ENCODE measurements around the gene CYS1.

The CYS1 gene

DNA sequence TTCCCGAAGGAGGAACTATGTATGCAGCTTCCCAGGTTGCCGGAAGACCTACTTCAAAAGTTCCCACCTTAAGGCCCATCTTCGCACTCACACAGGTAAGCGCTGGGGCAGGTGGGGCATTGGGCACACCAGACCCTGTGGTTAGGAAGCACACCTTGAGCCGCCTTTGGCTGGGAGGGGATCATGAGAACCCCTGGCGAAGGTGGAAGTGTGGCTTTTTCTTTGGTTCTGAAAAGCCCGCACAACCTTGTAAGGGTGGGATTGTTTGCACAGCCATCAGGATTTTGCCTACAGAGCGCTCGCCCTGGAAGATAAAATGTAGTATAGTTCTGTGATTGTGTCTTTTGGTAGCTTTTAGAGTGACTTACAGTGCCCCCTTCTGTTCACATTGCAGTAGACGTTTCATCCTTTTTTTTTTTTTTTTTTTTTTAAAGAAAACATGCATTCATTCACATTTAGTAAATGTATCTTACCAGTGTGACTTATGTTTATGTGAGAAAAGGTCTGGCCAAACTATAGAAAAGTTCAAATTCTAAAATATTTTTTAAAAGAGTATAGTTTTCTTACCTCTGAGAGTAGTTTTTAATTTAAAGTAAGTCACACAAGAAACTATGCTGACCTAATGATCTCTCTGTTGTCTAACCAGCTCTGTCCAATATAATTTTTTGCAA is 31.6 kb downstream of the CYS1 start:
- no peak for DNase-seq (ENCODE audit: low read depth in 4 of 4, low spot score in 1 of 4)

DNA sequence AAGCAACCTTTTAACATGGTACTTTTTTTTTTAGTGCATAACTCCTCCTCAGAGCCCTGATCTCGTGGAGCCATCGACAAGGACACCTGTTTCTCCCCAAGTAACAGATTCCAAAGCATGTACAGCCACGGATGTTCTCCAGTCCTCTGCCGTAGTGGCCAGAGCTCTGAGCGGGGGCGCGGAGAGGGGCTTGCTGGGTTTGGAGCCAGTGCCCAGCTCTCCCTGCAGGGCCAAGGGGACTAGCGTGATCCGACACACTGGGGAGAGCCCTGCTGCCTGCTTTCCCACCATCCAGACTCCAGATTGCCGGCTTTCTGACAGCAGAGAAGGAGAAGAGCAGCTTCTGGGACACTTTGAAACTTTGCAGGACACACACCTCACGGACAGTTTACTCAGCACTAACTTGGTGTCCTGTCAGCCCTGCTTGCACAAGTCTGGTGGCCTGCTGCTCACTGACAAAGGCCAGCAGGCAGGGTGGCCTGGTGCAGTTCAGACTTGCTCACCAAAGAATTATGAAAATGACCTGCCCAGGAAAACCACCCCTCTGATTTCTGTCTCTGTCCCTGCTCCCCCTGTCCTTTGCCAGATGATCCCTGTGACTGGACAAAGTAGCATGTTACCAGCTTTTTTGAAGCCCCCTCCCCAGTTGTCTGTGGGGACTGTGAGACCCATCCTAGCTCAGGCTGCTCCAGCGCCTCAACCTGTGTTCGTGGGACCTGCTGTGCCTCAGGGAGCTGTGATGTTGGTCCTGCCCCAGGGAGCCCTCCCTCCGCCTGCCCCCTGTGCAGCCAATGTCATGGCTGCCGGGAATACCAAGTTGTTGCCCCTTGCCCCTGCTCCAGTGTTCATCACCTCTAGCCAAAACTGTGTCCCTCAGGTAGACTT is 32.4 kb downstream of the CYS1 start:
- no peak for DNase-seq (ENCODE audit: low read depth in 4 of 4, low spot score in 1 of 4)

DNA sequence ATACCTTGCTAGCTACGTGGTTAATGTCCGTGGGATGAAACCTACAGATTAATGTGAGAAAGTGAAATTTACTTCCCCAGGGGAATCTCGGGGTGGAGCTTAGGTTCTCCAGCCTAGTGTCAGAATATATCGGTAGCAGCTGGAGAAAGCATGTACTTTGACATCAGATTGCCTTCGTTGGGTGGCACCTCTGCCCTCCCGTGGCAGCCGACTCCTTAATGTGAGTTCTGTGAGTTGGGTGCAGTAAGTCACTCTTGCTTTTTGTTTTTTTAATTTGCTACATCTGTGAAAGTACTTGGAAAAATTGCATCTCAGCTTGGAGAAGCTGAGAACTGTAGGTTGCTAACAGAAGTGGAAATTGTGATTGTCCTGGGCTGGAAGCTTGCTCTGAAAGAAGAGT is 33.3 kb downstream of the CYS1 start:
- DNase-seq (ENCODE audit: low read depth in 4 of 4, low spot score in 1 of 4): no peak

DNA sequence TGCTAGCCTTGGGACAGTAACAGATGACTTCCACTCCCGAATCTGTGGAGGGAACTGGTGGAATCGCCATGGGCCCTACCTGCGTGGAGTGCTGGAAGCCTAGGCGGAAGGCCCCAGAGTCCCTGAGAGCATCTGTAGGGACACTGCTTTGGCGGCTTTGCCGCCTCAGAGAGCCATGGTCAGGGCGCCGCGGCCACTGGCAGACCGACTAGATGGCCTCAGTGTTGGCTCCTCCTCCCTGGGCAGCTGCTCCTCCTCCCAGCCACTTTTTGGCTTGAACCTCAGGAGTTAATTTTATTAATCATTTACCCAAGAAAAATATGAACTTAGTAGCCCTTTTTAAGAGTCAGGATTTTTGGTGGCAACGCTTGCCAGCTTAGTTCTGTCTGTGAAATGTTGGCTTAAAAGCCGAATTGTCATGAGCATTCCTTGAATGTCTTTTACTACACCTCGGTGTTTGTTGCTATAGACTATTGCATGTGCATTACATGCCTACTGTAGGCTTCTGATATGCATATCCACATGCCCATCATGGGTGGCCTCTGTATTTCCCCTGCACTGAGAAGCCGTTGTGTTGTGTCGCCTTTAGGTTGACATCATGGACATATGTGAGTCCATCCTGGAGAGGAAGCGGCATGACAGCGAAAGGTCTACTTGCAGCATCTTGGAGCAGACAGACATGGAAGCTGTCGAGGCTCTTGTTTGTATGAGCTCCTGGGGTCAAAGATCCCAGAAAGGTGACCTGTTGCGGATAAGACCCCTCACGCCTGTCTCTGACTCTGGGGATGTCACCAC is 34.5 kb downstream of the CYS1 start:
- no peak for DNase-seq (ENCODE audit: low read depth in 4 of 4, low spot score in 1 of 4)

DNA sequence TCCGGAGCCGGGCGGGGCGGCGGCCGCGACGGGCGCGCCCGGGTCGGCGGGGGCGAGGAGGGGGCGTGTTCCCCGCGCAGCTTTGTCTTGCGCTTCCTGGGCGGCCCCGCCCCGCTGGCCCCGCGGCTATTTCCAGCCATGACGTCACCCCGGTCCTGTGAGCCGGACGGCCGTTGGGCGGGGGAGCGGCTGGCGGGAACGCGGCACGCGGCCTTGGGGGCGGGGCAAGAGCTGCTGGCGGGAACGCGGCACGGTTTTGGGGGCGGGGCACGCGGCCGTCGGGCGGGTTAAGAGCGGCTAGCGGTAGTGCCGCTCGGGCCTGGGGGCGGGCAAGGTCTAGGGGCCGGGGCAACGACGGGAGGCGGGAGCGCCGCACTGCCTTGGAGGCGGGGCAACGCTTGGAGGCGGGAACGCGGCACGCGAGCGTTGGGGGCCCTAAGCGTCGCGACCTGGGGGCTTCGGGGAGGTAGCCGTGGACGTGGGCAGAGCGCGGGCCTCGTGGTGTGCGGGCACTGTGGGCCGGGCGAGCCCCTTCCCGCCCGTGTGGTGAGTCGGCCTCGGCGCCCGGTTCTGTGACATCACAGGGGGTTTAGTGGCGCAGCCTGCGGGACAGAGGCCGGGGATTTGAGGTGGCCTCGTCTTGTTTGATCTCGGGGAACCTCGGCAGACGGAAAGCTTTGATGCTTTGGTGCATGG is 36.2 kb downstream of the CYS1 start:
- peak; percentile 54 to 97 (median 90) for DNase-seq (ENCODE audit: low read depth in 4 of 4, low spot score in 1 of 4)

DNA sequence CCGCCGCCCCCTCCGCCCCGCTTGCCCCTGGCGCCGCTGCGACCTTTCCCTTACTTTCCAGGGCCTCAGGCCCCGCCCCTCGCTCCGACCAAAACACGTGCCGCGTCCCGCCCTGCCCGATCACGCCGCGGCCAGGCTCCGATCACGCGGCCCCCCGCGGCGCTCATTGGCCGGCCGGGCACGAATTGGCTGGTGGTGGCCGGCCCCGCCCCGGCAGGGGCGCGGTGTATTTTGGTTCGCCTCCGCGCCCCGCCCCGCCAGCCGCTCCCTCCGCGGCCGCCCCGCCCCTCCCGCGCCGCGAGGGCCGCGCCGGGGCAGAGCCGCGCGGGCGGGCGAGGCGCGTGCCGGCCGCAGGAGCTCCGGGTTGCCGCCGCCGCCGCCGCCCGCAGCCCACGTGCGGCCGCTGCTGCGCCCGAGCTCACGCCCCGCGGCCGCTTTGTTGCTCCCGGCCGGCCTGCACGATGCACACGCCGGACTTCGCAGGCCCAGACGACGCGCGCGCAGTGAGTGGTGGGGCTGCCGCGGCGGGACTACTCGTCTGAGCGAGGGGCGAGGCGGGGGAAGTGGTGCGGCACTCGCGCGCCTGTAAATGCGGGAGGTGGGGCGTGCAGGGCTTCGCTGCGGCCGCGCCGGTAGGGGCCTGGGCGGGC is 36.8 kb downstream of the CYS1 start, which contains the start of gene KLF11:
TSS of gene KLF11 (plus strand) at position 295 of the 650 bp plus-strand sequence. CDS start at position 462, 167 bp downstream.
- peak; percentile 24 to 63 (median 56) for DNase-seq (ENCODE audit: low read depth in 4 of 4, low spot score in 1 of 4)

DNA sequence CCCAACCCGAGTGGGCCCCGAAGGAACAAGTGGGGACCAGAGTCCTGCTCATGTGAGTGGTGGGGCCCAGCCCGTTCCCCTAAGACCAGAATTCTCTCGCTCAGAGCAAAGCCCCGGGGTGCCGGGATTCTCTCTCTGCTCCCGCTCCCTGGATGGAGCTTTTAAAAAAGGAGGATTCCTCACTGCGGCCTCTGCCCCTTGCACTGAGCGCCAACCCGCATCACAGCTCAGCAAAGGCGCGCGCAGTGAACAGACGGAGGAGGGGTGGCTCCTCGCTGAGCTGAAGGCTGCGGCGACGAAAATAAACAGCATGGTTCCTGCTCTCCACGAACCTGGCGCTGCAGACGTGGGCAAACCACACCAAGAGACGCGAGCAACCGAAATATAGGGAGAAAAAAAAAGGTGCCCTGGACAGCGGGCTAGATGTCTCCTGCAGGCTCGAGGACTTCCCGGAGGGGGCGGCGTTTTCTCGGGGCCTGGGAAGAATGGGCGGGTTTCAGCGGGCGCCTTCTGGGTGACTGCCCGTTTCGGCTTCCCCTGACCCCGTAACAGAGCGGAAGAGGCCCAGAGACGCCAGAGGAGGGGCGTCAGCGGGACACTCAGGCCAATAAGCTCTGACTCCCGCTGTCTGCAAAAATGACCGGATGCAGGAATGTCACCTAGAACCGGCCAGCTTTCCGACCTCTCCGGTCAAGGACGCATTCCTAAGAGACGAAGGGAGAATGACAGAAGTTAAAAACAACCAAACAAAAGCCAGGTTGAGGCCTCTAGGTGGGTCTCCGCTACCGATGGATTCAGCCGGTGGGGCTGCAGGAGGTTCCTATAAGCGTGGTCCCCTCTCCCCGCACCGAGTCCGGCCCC is 37.7 kb downstream of the CYS1 start:
- no peak for DNase-seq (ENCODE audit: low read depth in 4 of 4, low spot score in 1 of 4)

DNA sequence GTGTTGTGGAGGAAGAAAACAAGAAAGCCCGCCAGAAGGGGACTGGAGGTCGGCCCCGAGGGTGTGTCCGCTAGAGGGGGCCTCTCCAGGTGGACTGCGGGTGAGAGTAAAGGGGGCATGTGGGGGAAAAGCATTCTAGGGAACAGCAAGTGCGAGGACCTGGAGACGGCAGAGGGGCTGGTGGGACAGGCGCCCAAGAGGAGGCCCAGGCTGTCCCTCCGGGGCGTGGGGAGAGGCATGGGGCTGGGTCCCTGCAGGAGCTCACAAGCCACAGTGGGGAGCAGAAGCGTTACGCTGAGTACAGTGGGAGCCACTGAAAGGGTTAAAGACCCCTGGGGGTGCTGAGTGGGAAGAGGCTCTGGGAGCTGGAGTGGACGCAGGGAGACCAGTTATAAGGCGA is 38.5 kb downstream of the CYS1 start:
- DNase-seq (ENCODE audit: low read depth in 4 of 4, low spot score in 1 of 4): no peak

DNA sequence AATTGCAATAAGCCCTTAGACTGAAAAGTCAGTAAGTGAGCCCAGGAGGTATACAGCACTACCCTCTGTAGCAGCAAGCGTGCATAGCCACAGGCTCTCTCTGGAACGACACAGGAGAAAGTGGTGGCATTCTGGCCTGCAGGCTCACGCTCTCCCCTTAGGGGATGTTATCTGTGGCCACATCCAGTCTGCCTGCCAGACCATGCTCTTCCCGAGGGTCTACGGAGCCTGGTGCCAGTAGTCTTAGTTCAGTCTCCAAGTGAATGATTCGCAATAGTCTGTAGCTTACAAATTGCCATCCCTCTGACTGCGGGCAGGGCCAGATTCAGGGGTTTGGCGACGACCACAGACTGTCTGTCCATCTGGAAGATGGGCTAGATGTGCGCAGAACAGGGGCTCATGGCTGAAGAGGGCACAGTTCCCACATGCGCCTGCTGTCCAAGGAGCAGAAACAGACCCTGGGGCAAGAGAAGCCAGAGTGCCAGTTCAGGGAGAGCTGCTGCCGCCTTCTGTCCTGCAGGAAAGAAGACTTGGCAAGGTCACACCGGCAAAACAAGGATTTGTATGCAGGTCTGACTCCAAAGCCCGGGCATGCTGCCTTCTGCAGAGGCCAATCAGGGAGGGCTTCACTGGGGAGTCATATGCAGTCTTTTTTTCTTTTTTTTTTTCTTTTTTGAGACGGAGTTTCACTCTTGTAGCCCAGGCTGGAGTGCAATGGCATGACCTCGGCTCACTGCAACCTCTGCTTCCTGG is 40.4 kb downstream of the CYS1 start:
- DNase-seq (ENCODE audit: low read depth in 4 of 4, low spot score in 1 of 4): no peak

DNA sequence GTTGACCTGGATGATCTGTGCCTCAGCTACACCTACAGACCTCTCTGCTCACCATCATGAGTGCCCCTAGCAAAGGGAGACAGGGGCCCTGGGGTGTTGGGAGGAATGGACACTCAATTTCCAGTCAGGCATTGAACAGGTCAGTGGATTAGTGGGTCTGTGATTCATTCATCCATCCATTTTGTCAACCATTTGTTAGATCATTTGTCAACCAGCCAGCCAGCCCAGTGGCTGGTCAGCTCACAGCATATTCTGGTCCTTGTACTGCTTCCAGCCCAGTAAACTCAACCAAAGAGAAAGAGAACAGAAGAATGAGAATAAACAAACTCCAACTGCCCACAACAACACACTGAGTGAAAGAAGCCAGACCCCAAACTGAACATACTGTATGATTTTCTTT is 41.5 kb downstream of the CYS1 start:
- no peak for DNase-seq (ENCODE audit: low read depth in 4 of 4, low spot score in 1 of 4)

DNA sequence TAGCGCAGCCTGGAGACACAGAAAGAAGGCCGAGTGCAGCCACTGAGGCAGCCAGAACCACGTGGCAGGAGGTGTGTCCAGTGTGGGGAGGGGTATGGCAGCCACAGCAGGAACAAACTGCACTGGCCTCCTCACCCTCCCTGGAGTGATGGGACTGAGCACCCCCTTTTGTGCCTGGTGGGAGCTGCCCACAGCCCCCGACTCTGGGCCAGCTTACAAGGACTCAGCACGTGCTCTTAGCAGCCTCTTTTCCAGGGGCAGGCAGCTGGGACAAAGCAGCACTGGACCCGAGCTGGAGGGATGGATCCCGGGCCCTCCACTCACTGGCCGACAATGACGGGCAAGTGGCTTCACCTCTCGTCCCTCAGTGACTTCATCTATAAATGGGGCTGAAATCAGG is 42.1 kb downstream of the CYS1 start:
- no peak for DNase-seq (ENCODE audit: low read depth in 4 of 4, low spot score in 1 of 4)

DNA sequence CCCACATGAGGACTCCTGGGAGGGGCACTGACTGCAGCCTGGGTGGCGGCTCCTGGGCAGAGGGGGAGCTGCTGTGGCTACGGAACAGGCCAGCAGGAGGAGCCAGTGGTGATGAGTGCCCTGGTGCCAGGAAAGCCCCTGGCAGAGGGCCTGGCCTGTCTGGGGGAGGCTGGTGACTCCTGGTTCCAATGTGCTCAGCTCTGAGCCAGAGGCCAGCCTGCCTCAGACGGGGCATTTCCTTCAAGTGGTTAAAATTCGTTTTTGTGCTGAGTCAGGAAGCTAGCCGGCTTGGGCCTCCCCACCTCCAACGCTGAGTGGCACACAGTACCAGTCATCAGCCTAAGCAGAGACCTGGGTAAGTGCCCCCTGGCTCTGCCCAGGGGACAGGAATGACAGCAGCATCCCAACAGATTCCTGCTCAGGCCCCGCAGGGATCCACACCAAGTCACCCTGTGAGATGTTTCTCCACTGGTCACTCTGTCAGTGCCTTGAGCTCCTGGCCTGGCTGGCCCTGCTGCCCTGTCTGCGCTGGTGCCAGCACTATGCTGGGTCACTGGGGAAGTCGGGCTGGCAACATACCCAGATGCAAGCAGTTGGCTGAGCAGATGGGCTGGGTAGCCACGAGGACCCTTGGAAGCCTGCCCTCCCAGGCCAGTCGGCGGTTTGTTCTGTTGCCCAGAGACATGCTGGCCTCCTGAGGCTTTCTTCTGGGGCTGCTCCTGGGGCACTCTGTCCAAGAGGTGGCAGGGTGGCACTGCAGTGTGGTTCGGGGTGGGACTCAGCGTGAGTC is 43.9 kb downstream of the CYS1 start:
- DNase-seq (ENCODE audit: low read depth in 4 of 4, low spot score in 1 of 4): no peak

DNA sequence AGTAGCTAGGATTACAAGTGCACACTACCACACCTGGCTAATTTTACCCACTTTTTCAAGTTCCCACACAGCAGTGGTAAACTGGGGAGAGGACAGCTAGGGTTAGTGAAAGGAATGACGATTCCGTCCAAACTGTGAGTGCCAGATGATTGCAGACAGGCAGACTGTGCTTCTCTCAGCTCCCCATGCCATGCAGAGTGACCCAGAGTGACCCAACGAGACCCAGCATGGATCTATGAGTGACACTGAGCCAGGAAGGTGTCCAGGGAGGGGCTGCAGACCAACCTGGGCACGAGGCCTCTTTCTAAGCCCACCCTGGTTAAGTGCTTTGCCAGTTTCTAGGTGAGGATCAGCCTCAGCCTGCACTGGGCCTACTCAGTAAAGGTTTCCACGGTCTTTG is 44.6 kb downstream of the CYS1 start:
- no peak for DNase-seq (ENCODE audit: low read depth in 4 of 4, low spot score in 1 of 4)

DNA sequence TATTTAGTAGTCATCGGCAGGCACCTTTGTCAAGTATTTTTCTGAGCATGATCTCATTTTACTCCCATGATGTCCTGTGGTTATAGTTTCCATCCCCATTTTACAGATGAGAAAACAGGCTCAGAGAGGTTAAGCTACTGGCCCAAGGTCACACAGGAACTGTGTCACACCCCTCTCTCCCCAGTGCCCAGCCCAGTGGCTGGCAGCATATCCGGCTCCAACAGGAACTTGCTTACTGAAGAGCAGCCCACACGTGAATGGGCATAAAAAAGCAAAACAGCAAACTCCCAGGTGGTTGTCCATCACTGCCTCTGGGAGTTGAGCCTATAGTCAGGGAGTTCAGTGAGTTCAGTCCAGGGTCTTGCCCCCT is 45.2 kb downstream of the CYS1 start:
- no peak for DNase-seq (ENCODE audit: low read depth in 4 of 4, low spot score in 1 of 4)

DNA sequence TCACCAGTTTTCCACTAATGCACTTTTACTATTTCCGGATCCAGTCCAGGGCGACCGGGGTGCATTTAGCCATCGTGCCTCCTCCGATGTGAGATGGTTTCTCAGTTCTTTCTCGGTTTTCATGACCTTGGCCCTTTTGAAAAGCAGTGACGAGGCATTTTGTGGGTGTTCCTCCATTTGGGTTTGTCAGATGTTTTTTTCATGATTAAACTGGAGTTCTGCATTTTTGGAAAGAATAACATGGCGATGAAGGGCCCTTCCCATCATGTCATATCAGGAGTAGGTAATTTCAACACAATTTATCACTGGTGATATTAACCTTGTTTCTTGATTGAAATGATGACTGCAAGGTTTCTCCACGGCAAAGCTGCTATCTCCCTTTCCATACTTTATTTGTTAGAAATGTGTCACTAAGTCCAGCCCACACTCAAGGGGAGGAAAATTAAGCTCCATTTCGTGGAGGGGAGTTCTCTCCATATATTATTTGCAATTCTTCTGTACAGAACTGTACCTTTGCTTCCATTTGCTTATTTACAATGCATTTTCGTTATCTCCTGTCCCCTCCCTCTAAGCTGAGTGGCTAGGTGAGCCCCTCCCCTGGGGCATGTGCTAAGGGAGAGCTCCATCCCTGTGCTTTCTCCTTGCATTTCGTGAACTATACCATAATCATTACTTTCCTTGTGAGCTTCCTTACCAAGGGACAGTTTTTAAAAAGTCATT is 45.7 kb downstream of the CYS1 start:
- no peak for DNase-seq (ENCODE audit: low read depth in 4 of 4, low spot score in 1 of 4)

DNA sequence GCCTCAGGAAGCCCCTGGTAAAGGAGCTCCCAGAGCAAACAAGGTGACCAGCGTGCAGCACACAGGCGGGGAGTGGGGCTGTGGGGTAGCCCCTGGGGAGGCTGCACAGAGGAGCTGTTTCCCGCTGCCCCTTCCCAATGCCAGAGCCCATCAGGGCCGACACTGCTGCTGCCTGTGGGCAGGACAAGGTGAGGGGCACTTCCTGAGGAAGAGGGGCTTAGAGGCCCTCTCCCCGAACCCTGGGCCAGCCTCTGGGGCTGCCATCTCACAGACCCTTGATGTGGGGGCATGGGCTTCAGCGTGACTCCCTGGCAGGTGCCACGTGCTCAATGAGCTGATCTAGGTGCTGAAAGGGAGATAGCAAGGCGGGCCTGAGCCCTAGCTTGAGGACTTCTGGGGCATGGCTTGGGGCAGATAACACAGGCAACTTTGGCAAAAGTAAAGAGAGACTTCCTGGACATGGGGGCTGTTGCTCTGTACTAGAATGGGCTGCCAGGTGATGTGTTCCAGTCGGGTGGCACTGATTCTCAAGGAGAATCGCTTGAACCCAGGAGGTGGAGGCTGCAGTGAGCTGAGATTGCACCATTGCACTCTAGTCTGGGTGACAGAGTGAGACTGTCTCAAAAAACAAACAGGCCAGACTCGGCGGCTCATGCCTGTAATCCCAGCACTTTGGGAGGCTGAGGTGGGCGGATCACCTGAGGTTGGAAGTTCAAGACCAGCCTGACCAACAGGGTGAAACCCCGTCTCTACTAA is 46.8 kb downstream of the CYS1 start:
- DNase-seq (ENCODE audit: low read depth in 4 of 4, low spot score in 1 of 4): no peak

DNA sequence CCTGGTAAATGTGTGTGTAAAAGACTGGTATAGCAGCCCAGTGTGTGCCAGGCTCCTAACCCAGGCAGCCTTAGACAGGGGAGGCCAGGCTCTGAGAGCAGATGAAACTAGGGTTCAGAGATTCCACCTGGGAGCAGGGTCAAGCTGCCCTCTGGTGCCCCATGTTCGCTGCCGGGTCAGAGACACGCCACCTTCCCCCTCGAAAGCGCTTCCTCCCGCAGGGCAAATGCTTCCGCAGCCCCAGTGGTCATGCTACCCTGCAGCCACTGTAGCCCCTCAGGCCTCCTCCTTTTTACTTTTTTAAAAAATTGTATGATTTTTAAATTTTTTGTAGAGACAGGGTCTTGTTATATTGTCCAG is 47.5 kb downstream of the CYS1 start:
- no peak for DNase-seq (ENCODE audit: low read depth in 4 of 4, low spot score in 1 of 4)

Measured in stimulated activated CD4-positive, alpha-beta T cell treated with anti-CD3 and anti-CD28 coated beads, Interleukin-1b, Interleukin-23, amount 100 ng/mL, for 24 hours (primary cell).